GM10266 (cell line): ENCODE data around the gene CYBC1.

Source experiments
- DNase-seq: peaks from one replicate; pipeline ENCODE4 v3.0.0; 2012; ENCODE audit errors: extremely low spot score
- CTCF ChIP-seq: IDR thresholded peaks from 2 replicates; pipeline ENCODE4 v1.5.1; 2012; ENCODE audit warnings: mild to moderate bottlenecking, low read depth; ENCODE audit not compliant: control insufficient read depth, insufficient read depth; ENCODE audit errors: missing control alignments

CYBC1 gene

GRCh38 chr17:82408938-82409318, 41.6 kb downstream of the CYBC1 start:
- TF ChIP-seq CTCF, result no peak
- no peak for DNase-seq

DNA sequence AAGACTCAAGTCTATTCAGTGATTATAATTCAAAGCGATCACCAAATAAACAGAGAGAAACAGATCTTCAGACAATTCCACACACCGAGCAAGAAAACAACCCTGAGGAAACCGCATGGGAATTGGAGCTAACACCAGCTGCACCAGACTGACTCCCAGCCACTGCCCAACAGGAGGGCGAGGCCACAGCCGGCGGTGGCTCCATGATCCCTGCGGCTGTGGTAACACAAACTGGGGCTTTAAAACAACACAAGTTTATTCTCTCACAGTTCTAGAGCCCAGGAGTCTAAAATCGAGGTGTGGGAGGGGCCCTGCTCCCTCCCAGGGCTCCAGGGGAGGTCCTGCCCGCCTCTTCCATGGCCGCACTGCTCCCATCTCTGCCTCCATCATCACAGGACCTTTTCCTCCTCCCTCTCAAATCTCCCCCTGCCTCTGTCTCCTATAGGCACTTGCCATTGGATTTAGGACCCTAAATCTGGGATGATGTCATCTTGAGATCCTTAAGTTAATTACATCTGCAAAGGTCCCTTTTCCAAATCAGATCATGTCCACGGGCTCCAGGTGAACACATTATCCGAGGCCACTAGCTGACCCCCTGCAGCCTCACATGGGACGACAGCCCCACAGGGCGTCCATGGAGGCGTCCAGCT, 42.1 kb downstream of the CYBC1 start:
- TF ChIP-seq CTCF, result no peak
- no peak for DNase-seq

DNA sequence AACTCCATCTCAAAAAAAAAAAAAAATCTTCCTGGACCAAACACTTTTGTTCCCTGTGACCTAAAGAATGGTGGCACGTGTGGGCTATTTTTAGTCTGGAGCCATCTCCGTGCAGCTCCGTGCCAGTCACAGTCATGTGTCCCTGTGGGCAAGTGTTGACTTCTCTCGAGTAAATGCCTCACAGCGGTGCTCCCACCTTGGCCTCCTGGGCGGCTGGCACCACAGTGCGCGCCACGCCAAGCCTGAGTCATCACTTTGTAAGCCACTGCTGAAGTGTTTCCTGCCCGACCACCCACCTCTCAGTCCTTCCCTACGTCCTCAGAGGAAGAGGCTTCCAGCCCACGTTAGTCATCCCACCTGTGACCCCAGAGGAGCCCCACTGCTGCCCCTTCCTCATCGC, 43.3 kb downstream of the CYBC1 start:
- TF ChIP-seq CTCF, result no peak
- DNase-seq, result no peak

- TF ChIP-seq CTCF, result no peak
- DNase-seq, result no peak
Measured at GRCh38 chr17:82406131-82406671, 44.4 kb downstream of the CYBC1 start.

GRCh38 chr17:82405051-82405450, 45.5 kb downstream of the CYBC1 start:
- no peak for TF ChIP-seq CTCF
- no peak for DNase-seq

DNA sequence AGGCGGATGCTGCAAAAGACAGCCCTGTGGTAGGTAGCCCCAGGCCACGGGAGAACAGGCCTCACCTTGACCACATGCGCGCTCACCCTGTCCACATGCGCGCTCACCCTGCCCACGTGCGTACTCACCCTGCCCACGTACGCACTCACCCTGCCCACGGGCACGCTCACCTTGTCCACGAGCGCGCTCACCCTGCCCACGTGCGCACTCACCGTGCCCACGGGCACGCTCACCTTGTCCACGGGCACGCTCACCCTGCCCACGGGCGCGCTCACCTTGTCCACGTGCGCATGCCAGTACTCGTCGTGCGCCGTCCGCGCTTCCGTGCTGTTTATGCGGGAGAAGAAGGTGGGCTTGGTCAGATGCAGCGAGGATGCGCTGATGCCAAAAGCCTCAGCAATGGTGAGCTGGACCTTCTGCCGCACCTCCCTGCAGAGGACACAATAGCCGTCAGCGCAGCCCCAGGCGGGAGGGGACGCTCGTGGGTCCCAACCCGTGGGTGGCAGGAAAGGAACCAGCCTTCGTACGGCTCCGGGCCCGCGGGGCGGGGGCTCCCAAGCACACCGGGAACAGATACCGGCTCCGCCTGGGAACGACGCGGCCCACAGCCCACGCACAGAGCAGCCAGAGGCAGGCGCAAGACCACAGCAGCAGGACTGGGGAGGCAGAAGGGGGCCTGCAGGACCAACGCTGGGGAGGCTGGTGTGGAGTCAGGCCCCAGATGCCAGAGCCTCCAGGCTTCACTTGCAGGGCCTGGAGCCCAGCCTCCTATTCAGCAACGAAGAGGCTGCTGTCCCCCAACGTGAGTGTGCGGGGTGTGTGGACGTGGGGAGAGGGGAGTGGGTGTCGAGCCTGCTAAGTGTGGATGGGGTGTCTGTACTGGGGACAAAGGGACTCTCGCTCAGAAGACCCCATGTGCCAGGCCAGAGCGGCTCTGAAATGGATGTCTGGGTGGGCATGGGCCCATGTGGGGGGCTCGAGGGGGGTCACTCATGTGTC, 46.6 kb downstream of the CYBC1 start:
- TF ChIP-seq CTCF, result no peak
- DNase-seq, result no peak
